ENCODE data around the gene TNIP2. TPM values are rescaled to one million over a fixed set of nuclear protein-coding genes. Genes with fewer than 3 reads are reported as not detected.

Gene TNIP2
- total and polyA plus RNA-seq, 2 of the 13 experiments (the other 11 are each of a cell fraction or from before 2014, with no cell fraction given): 25.6 to 38.0 TPM

DNA sequence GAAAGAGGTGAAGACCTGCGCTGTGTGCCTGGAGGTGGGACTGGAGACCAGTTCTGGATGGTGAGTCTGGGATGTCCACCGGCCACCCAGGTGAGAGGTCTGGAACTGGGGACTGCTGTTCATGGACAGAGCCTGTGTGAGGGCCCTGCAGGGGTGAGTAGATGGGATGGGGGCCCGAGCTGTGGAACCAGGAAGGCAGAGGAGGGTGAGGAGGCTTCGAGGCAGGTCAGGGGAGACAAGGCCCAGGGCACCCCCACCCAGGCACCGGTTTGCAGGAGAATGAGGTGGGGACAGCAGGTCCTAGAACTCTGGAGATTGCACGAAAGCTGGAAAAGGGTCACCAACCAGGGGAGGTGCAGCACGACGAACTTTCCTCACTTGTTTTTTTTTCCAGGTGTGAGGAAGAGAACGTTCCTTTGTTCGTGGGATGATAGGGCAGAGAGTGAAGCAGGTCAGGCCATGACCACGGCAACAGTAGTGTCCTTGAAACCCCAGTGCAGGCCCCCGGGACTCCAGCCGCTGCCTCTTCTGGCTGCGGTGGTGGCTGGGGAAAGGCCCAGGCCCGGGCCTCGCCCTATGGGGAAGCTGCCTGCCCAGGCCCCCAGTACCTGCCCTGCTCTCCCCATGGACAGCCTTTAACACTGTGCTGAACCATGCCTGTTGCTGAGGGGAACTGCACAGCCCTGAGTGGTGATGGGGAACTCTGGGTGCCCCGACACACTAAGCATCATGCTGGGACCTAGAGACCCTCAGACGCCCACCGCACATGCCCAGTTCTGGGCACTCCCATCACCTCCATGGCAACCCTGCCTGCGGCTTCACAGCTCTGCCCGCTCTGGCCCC is 22.9 kb downstream of the TNIP2 start (continued):
- no peak for TF ChIP-seq ZNF766 (CRISPR knock-in tag; IDR thresholded peaks at IDR 0.05; ENCODE audit: borderline replicate concordance)
- no peak for TF ChIP-seq ZNF616 (CRISPR knock-in tag; IDR thresholded peaks at IDR 0.05; ENCODE audit: low read depth)
- no peak for TF ChIP-seq ZBTB8A (CRISPR knock-in tag; IDR thresholded peaks at IDR 0.05; ENCODE audit: borderline replicate concordance, low read depth)
- no peak for TF ChIP-seq ZNF557 (CRISPR knock-in tag; IDR thresholded peaks at IDR 0.05)
- TF ChIP-seq PHF5A (CRISPR knock-in tag; IDR thresholded peaks at IDR 0.05; ENCODE audit: low read depth, unreplicated experiment): no peak
- no peak for TF ChIP-seq NFE2 (CRISPR knock-in tag; IDR thresholded peaks at IDR 0.05)
- TF ChIP-seq, protein P1, sequence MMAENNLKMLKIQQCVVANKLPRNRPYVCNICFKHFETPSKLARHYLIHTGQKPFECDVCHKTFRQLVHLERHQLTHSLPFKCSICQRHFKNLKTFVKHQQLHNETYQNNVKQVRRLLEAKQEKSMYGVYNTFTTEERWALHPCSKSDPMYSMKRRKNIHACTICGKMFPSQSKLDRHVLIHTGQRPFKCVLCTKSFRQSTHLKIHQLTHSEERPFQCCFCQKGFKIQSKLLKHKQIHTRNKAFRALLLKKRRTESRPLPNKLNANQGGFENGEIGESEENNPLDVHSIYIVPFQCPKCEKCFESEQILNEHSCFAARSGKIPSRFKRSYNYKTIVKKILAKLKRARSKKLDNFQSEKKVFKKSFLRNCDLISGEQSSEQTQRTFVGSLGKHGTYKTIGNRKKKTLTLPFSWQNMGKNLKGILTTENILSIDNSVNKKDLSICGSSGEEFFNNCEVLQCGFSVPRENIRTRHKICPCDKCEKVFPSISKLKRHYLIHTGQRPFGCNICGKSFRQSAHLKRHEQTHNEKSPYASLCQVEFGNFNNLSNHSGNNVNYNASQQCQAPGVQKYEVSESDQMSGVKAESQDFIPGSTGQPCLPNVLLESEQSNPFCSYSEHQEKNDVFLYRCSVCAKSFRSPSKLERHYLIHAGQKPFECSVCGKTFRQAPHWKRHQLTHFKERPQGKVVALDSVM (CRISPR knock-in tag; IDR thresholded peaks at IDR 0.05): no peak
- no peak for TF ChIP-seq PAX8 (CRISPR knock-in tag; IDR thresholded peaks at IDR 0.05; ENCODE audit: borderline replicate concordance)
- no peak for TF ChIP-seq KLF6 (CRISPR knock-in tag; IDR thresholded peaks at IDR 0.05)
- no peak for TF ChIP-seq ISX (CRISPR knock-in tag; conservative IDR thresholded peaks at IDR 0.05)
- 0 out of 2 replicates have a peak, but pooled peaks have one; percentile 27 for TF ChIP-seq GATAD1 (CRISPR knock-in tag; IDR thresholded peaks at IDR 0.05)
- TF ChIP-seq ZEB1 (IDR thresholded peaks at IDR 0.05; ENCODE audit: insufficient replicate concordance, low read depth): no peak
- TF ChIP-seq CENPT (CRISPR knock-in tag; IDR thresholded peaks at IDR 0.05; ENCODE audit: low read depth): peak; percentile 45; the same call in 1 of the 2 replicates
- no peak for TF ChIP-seq ERF (CRISPR knock-in tag; IDR thresholded peaks at IDR 0.05)
- TF ChIP-seq YY1 (IDR thresholded peaks at IDR 0.05; ENCODE audit: insufficient read depth, insufficient replicate concordance, low read depth, low read length): peak; percentile 12
- TF ChIP-seq TCF7 (IDR thresholded peaks at IDR 0.05; ENCODE audit: low read depth): no peak
- TF ChIP-seq KAT2B (IDR thresholded peaks at IDR 0.05; ENCODE audit: borderline replicate concordance, low read depth, low read length): no peak
- no peak for TF ChIP-seq MXD1 (CRISPR knock-in tag; IDR thresholded peaks at IDR 0.05)
- no peak for TF ChIP-seq NFIC (IDR thresholded peaks at IDR 0.05; ENCODE audit: low read length)
- TF ChIP-seq ZBTB7B (CRISPR knock-in tag; IDR thresholded peaks at IDR 0.05): 0 out of 2 replicates have a peak, but pooled peaks have one; percentile 51
- TF ChIP-seq FOXJ3 (CRISPR knock-in tag; IDR thresholded peaks at IDR 0.05; ENCODE audit: borderline replicate concordance): no peak
- TF ChIP-seq ATM (IDR thresholded peaks at IDR 0.05; ENCODE audit: borderline replicate concordance): no peak
